Measurements from ENCODE around the gene ADGRG1. TPM values are rescaled to one million over a fixed set of nuclear protein-coding genes. Genes with fewer than 3 reads are reported as not detected.

Gene ADGRG1
- total RNA-seq, 1 donor: 1.3 TPM

DNA sequence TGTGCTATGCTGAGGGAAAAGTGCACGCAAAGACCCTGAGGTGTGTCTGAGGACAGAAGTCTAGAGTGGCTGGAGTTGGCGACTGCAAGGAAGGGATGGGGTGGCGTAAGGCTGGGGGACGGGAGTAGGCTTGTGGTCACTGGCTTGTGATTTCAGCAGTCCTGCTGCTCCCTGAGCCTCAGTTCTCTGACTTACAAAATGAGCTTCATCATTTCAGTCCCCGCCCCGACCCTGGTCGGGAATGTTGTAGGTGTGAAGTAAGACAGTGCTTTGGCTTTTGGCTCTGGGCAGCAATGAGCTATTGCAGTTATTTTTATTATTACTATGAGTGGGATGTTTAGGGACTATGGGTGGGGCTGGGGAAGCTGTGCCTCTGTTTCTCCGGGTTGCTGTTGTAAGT is 8.6 kb downstream of the ADGRG1 start:
- no peak overlapping the region for H3K4me3 ChIP-seq (ENCODE audit: low read depth, low read length)
- TF ChIP-seq, protein P1, sequence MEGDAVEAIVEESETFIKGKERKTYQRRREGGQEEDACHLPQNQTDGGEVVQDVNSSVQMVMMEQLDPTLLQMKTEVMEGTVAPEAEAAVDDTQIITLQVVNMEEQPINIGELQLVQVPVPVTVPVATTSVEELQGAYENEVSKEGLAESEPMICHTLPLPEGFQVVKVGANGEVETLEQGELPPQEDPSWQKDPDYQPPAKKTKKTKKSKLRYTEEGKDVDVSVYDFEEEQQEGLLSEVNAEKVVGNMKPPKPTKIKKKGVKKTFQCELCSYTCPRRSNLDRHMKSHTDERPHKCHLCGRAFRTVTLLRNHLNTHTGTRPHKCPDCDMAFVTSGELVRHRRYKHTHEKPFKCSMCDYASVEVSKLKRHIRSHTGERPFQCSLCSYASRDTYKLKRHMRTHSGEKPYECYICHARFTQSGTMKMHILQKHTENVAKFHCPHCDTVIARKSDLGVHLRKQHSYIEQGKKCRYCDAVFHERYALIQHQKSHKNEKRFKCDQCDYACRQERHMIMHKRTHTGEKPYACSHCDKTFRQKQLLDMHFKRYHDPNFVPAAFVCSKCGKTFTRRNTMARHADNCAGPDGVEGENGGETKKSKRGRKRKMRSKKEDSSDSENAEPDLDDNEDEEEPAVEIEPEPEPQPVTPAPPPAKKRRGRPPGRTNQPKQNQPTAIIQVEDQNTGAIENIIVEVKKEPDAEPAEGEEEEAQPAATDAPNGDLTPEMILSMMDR (IDR thresholded peaks at IDR 0.05; ENCODE audit: insufficient read depth, low read depth, low read length): no peak
- DNase-seq (ENCODE audit: low read depth): no peak

DNA sequence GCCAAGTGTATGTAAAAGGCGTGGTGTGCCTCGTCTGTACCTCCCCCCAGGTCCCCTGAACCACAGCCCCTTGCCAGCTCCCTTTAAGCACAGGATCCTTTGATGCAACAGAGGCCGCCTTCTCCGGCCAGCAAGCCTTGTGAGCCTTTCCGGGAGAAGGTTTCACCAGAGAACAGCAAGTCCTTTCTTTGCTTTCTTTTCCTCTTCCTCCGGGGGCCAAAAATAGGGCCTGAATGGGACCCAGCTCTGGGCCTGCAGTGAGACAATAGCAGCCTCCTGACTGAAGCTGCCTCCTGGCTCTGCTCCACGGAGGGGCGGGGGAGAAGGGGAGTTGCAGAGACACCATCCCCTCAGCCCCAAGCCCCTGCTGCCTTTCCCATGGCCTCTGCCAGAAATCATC is 9.0 kb downstream of the ADGRG1 start:
- TF ChIP-seq, protein P1 (IDR thresholded peaks at IDR 0.05; ENCODE audit: insufficient read depth, low read depth, low read length): no peak
- DNase-seq (ENCODE audit: low read depth): no peak
- H3K4me3 ChIP-seq (ENCODE audit: low read depth, low read length): no peak overlapping the region

DNA sequence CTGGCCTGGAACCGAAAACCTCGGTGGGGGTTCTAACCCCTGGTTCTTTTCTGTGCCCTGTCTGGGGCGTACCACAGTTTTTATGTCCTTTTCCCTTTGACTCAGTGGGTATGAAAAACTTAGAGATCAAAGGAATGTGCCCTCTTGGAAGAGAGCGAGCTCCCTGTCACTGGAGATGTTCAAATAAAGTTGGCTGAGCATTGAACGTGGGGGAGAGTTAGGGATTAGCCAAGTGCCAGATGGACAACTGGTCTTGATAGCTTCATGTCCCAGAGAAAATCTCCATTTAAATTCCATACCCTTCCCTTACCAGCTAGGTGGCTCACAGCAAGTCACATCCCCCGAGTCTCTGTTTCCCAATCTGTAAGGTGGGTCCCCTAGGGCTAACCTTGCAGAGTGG is 9.5 kb downstream of the ADGRG1 start:
- TF ChIP-seq, protein P1 (IDR thresholded peaks at IDR 0.05; ENCODE audit: insufficient read depth, low read depth, low read length): no peak
- no peak overlapping the region for H3K4me3 ChIP-seq (ENCODE audit: low read depth, low read length)
- no peak for DNase-seq (ENCODE audit: low read depth)

DNA sequence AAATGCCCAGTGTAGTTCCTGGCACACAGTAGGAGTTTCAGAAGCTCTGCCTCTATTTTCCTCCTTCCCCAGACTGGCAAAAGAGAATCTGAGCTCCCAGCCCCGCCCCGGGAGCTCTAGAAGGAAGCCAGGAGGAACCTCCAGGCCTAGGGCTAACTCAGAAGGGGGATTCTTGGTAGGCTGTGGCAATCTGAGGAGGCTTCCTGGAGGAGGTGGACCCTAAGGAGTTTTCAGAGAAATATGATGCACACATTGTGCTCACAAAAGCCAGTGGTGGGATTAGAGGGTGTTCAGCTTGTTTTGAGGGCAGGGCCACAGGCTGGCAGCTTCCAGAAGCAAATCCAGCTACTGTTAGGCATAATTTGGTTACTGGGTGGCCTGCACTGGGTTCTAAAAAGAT is 10.0 kb downstream of the ADGRG1 start:
- DNase-seq (ENCODE audit: low read depth): no peak
- H3K4me3 ChIP-seq (ENCODE audit: low read depth, low read length): no peak overlapping the region
- TF ChIP-seq, protein P1 (IDR thresholded peaks at IDR 0.05; ENCODE audit: insufficient read depth, low read depth, low read length): no peak

DNA sequence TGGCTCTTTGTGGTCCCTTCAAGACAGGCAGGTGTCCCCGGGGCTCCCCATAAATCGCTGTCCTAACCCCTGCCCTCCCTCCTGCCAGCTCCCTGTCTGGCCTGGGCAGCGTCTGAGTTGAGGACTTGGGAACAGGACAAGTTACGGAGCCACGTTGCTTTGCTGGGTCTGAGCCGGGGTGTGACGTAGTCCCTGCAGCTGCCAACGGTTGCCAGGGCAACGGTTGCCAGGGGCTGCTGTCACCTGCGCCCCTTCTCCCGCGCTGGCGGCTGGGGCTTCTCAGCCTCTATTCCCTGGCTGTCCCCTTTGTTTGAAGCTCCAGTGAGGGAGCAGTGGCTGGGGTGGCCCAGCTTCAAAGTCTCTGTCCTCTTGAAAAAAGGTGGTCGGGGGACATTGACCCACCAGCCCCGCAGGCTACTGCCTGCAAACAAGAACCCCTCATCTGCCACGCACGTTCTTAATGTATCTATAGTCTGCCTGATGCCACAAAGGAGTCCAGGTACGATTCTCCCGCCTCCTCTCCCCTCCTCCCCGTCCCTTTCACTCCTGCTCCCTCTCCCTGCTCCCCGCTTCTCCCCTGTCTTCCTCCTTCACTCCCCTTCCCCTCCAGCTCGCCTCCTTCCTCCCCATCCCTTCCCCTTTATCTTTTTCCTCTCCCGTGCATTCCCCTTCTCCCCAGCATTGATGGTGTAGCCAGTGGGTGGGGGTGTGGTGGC is 10.9 kb downstream of the ADGRG1 start:
- no peak for DNase-seq (ENCODE audit: low read depth)
- H3K4me3 ChIP-seq (ENCODE audit: low read depth, low read length): no peak overlapping the region
- TF ChIP-seq, protein P1 (IDR thresholded peaks at IDR 0.05; ENCODE audit: insufficient read depth, low read depth, low read length): no peak

DNA sequence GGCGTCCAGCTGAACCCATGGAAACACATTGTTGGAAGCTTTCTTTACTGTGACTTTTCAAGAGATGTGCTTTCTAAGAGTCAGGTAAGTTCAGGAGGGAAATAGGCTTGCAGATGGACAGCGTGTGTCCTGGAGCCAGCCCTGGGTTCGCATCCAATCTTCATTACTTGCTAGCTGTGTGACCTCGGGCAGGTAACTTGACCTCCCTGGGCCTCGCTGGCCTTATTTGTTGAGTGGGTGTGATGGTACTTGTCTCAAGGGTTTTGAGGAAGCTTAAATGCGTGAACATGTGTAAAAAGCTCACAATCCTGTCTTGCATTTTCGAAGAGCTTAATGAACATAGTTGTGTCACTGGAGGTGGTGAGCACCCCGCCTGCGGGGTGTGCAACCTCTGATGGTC is 11.8 kb downstream of the ADGRG1 start:
- TF ChIP-seq, protein P1 (IDR thresholded peaks at IDR 0.05; ENCODE audit: insufficient read depth, low read depth, low read length): no peak
- no peak overlapping the region for H3K4me3 ChIP-seq (ENCODE audit: low read depth, low read length)
- no peak for DNase-seq (ENCODE audit: low read depth)

DNA sequence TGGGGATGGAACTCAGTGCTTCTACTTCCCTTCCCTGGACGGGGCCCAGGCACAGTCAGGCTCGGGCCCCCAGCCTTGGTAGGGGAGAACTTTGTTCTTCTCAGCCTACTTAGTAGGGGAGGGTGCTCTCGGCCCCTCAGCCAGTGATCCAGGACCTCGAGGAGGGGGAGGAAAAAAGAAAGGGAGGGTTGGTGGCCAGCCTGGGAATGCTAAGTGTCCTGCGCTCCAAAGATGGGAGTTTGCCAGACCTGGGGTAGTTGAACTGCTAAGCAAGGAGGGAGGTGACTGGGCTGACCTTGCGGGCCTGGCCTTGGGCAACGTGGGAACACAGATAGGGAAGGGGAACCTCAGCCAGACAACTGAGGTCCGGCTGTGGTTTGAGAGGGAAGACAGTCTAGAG is 12.2 kb downstream of the ADGRG1 start:
- TF ChIP-seq, protein P1 (IDR thresholded peaks at IDR 0.05; ENCODE audit: insufficient read depth, low read depth, low read length): no peak
- no peak overlapping the region for H3K4me3 ChIP-seq (ENCODE audit: low read depth, low read length)
- DNase-seq (ENCODE audit: low read depth): no peak

All from fibroblast of villous mesenchyme (primary cell).